Upper lobe of right lung (tissue), 1 donor: ENCODE results near the gene HAO1. TPM values are rescaled to one million over a fixed set of nuclear protein-coding genes. Genes with fewer than 3 reads are reported as not detected.

Experiments
- ATAC-seq: fragments of 200-7000 bp; cut with Tn5 transposase; one replicate; pipeline ENCODE4 v1.9.1; 2020; ENCODE audit warnings: mild to moderate bottlenecking, moderate library complexity
- DNase-seq: peaks from one replicate; pipeline ENCODE4 v3.0.0-alpha.2; 2020
- H3K27ac ChIP-seq: fragments of 200-600 bp; one replicate; pipeline ENCODE4 v1.8.0; 2022
- H3K27me3 ChIP-seq: fragments of 200-600 bp; one replicate; pipeline ENCODE4 v1.8.0; 2022; ENCODE audit warnings: mild to moderate bottlenecking
- H3K36me3 ChIP-seq: fragments of 200-600 bp; one replicate; pipeline ENCODE4 v1.8.0; 2022
- H3K4me1 ChIP-seq: fragments of 200-600 bp; one replicate; pipeline ENCODE4 v1.8.0; 2022
- H3K4me3 ChIP-seq: fragments of 200-600 bp; one replicate; pipeline ENCODE4 v1.8.0; 2022; ENCODE audit warnings: mild to moderate bottlenecking
- H3K9me3 ChIP-seq: fragments of 200-600 bp; one replicate; pipeline ENCODE4 v1.8.0; 2022
- CTCF ChIP-seq: fragments of 200-600 bp; IDR thresholded peaks from one replicate; pipeline ENCODE4 v1.8.0; 2022; ENCODE audit warnings: antibody characterized with exemption
- intact Hi-C: fragments of 100-400 bp; cut with DNase I; formaldehyde crosslinking; loops from one replicate; pipeline ENCODE4 v1.11.0; 2022
- total RNA-seq: library from RNA; stranded (reverse); fragmentation: NEBNext Ultra II Directional; extraction: Animal tissue kit (Norgen Biotek cat#: 25700); gene quantifications from one replicate; pipeline ENCODE4 v1.2.1, GENCODE V29; 2021
- donor health status: DM: no; HTN: yes; CAD: no; lungs with severe emphysema.

HAO1 gene
- total RNA-seq, 1 donor from 2014 or later = not detected

GRCh38 chr20:7938058-7938457 lies 2.2 kb downstream of the HAO1 start:
- H3K27ac ChIP-seq = no peak overlapping the region
- no peak for TF ChIP-seq CTCF
- H3K9me3 ChIP-seq = no peaks in the 10 kb centered on the region
- no peaks in the 10 kb centered on the region for H3K4me1 ChIP-seq
- intact Hi-C loops = no loop called here
- no peak for DNase-seq
- H3K36me3 ChIP-seq = no peaks in the 10 kb centered on the region
- no peaks in the 10 kb centered on the region for H3K27me3 ChIP-seq
- H3K4me3 ChIP-seq = no peak overlapping the region
- ATAC-seq = no peak

GRCh38 chr20:7937328-7937727 lies 2.9 kb downstream of the HAO1 start:
- Histone ChIP-seq H3K36me3 (no peaks in the 10 kb centered on the region), H3K9me3 (no peaks in the 10 kb centered on the region), H3K27ac (no peak overlapping the region), H3K4me3 (no peak overlapping the region), H3K4me1 (no peaks in the 10 kb centered on the region), H3K27me3 (no peaks in the 10 kb centered on the region)
- intact Hi-C loops = no loop called here
- TF ChIP-seq CTCF = no peak
- DNase-seq (no peak), ATAC-seq (no peak)

GRCh38 chr20:7935027-7935551 lies 5.2 kb downstream of the HAO1 start:
- Histone ChIP-seq H3K4me1 (no peaks in the 10 kb centered on the region), H3K27me3 (no peaks in the 10 kb centered on the region), H3K27ac (no peak overlapping the region), H3K36me3 (no peaks in the 10 kb centered on the region), H3K9me3 (no peaks in the 10 kb centered on the region), H3K4me3 (no peak overlapping the region)
- no peak for TF ChIP-seq CTCF
- ATAC-seq (no peak), DNase-seq (no peak)
- intact Hi-C loops = no loop called here

- Histone ChIP-seq H3K27ac (no peak overlapping the region), H3K4me3 (no peak overlapping the region), H3K36me3 (no peaks in the 10 kb centered on the region), H3K27me3 (no peaks in the 10 kb centered on the region), H3K9me3 (no peaks in the 10 kb centered on the region), H3K4me1 (no peaks in the 10 kb centered on the region)
- no peak for TF ChIP-seq CTCF
- DNase-seq = no peak
- ATAC-seq = no peak
- intact Hi-C loops = no loop called here
These were observed 6.9 kb downstream of the HAO1 start for GRCh38 chr20:7933346-7933745.

DNA sequence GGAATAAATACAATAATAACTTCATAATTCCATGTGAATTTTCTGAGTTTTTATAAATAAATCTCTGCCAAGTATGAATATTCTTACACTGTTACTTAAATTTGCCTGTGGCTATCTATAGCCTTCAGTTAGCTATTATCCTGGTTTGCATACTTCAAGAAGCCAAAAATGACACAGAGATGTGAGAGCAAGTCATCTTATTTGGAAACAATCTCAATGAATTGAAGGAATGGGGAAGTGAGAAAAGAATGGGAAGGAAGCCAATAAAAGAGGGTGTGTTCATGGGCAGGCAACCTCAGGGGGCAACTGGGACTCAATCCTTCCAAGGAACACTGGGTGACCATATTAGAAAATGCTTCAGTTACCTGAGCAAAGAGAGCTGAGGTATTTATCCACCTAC lies 9.9 kb downstream of the HAO1 start:
- Histone ChIP-seq H3K27ac (no peak overlapping the region), H3K27me3 (no peaks in the 10 kb centered on the region), H3K9me3 (no peaks in the 10 kb centered on the region), H3K4me1 (no peaks in the 10 kb centered on the region), H3K4me3 (no peak overlapping the region), H3K36me3 (no peaks in the 10 kb centered on the region)
- ATAC-seq (no peak), DNase-seq (no peak)
- TF ChIP-seq CTCF = no peak
- intact Hi-C loops = no loop called here

DNA sequence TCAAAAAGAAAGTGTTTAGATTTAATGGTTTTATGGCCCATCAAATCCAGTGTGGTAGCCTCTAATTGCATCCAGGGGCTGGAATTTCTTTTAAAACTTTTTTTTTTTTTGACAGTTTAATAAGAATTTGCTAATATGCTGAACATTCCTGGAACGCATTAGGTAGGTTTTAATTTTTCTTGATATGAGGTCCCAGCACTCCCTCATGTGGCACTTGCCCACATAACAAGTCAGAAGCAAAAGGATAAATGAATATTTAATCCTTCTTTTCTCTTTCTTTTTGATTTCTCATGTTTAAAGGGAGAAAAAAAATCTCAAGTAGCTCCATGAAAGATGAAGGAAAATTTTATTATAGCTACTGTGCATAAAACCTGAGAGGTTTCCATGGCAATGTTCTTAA lies 13.5 kb downstream of the HAO1 start:
- Histone ChIP-seq H3K9me3 (no peaks in the 10 kb centered on the region), H3K36me3 (no peaks in the 10 kb centered on the region), H3K27ac (no peak overlapping the region), H3K4me3 (no peak overlapping the region), H3K4me1 (no peaks in the 10 kb centered on the region), H3K27me3 (no peaks in the 10 kb centered on the region)
- DNase-seq (no peak), ATAC-seq (no peak)
- peak; percentile 37 for TF ChIP-seq CTCF
- intact Hi-C loops = no loop called here
